T-cell (primary cell): ENCODE data around the gene SPTSSA. TPM values are rescaled to one million over a fixed set of nuclear protein-coding genes. Genes with fewer than 3 reads are reported as not detected.
"Not testable (repeated sequence)": the region's sequence is repeated elsewhere in the genome, so short reads cannot be mapped to it uniquely, and the experiment has no call there.

ENCODE experiments used
- ATAC-seq, 4 experiments: fragments of 200-7000 bp in 3 of 4; fragments of 150-1000 bp in 1 of 4; cut with Tn5 transposase; replicated peaks in 1 of 4; 1 replicate in 3 of 4; 2 replicates in 1 of 4; pipeline ENCODE4 v1.10.0; 2021; ENCODE audit warnings: moderate library complexity in 3 of 4, mild to moderate bottlenecking in 2 of 4, moderate number of reproducible peaks in 1 of 4
- CTCF ChIA-PET, 2 donors: fragments of 300-600 bp; sonication (Branson Sonifier 250); formaldehyde crosslinking; loops; one replicate each; lab custom pipeline; 2022; ENCODE audit warnings: antibody characterized with exemption in 2 of 2; lab: Charles Lee
- POLR2A ChIA-PET, 2 donors: fragments of 300-600 bp; sonication (Branson Sonifier 250); formaldehyde crosslinking; loops; one replicate each; lab custom pipeline; 2022; ENCODE audit warnings: antibody characterized with exemption in 2 of 2; lab: Charles Lee
- DNase-seq, 35 experiments: peaks; one replicate each; pipeline versions ENCODE4 v3.0.0 to v3.0.0-alpha.2; 2013 to 2023
- H3K27ac ChIP-seq: one replicate; pipeline ENCODE4 v1.5.1; 2013; ENCODE audit warnings: low read length
- H3K27me3 ChIP-seq, 2 experiments: replicated peaks in 1 of 2; 1 replicate in 1 of 2; 2 replicates in 1 of 2; pipeline versions ENCODE4 v1.6.1 to v1.7.0; 2013; ENCODE audit warnings: low read length in 1 of 2, mixed read lengths in 1 of 2; ENCODE audit not compliant: control insufficient read depth in 2 of 2, insufficient read depth in 2 of 2; ENCODE audit errors: extremely low read depth in 1 of 2
- H3K36me3 ChIP-seq, 2 donors: 1 replicate in 1 of 2; 2 replicates in 1 of 2; pipeline versions ENCODE4 v1.6.1 to v1.7.0; 2013; ENCODE audit warnings: low read length in 1 of 2; ENCODE audit not compliant: control insufficient read depth in 2 of 2, insufficient read depth in 1 of 2; ENCODE audit errors: extremely low read depth in 1 of 2
- H3K4me1 ChIP-seq, 2 experiments: 1 replicate in 1 of 2; 2 replicates in 1 of 2; pipeline versions ENCODE4 v1.6.1 to v1.7.0; 2013; ENCODE audit warnings: low read length in 2 of 2, mixed read lengths in 1 of 2; ENCODE audit not compliant: insufficient read depth in 2 of 2, control insufficient read depth in 1 of 2; ENCODE audit errors: extremely low read depth in 1 of 2
- H3K4me3 ChIP-seq, 2 donors: 1 replicate in 1 of 2; 2 replicates in 1 of 2; pipeline versions ENCODE4 v1.5.1 to v1.7.0; 2013; ENCODE audit warnings: mild to moderate bottlenecking in 2 of 2, low read length in 1 of 2, moderate library complexity in 1 of 2; ENCODE audit not compliant: control insufficient read depth in 1 of 2; ENCODE audit errors: extremely low read depth in 1 of 2
- H3K9me3 ChIP-seq: 2 replicates; pipeline ENCODE4 v1.7.0; 2013
- H3K27ac Mint-ChIP-seq, 2 donors: one replicate each; pipeline ENCODE4 v1.8.0; 2020 to 2021; ENCODE audit warnings: mild to moderate bottlenecking in 2 of 2, mixed read lengths in 2 of 2
- H3K27me3 Mint-ChIP-seq, 2 donors: one replicate each; pipeline ENCODE4 v1.8.0; 2021 to 2022; ENCODE audit warnings: mixed read lengths in 2 of 2
- H3K36me3 Mint-ChIP-seq: one replicate; pipeline ENCODE4 v1.8.0; 2021; ENCODE audit warnings: mixed read lengths
- H3K4me1 Mint-ChIP-seq, 3 donors: one replicate each; pipeline ENCODE4 v1.8.0; 2020 to 2022; ENCODE audit warnings: mixed read lengths in 3 of 3, mild to moderate bottlenecking in 1 of 3
- H3K4me3 Mint-ChIP-seq, 3 donors: one replicate each; pipeline ENCODE4 v1.8.0; 2020 to 2022; ENCODE audit warnings: mild to moderate bottlenecking in 3 of 3, mixed read lengths in 3 of 3, moderate library complexity in 3 of 3
- H3K9me3 Mint-ChIP-seq, 3 donors: one replicate each; pipeline ENCODE4 v1.8.0; 2020 to 2022; ENCODE audit warnings: mixed read lengths in 3 of 3
- WGBS: methylation state at CpG from one replicate; pipeline ENCODE4 v1.1.5; 2013; ENCODE audit warnings: missing lambda C conversion rate; ENCODE audit not compliant: insufficient coverage; 5-methylcytosine and 5-hydroxymethylcytosine counted together
- total RNA-seq, 35 experiments: library from RNA in 6 of 35; stranded (reverse) in 6 of 35; fragments of 120-200 nt in 1 of 35; gene quantifications; one replicate each; pipeline versions ENCODE4 v1.2.1 to v1.2.4 and lab custom pipeline; 2013 to 2026

SPTSSA gene
- total RNA-seq, 5 donors from 2014 or later (not counting 1 experiment from before 2014, with no cell fraction given), result 2.0 to 3.8 (median 2.9) TPM

GRCh38 chr14:34404416-34404815, 57.6 kb downstream of the SPTSSA start:
- Mint-ChIP-seq H3K4me3 (no peak overlapping the region), H3K27ac (no peak overlapping the region)
- WGBS, result 0% methylated on average over 1 of the region's 2 CpGs

GRCh38 chr14:34403646-34404045, 58.4 kb downstream of the SPTSSA start:
- Mint-ChIP-seq H3K27me3 (peaks cover 5 to 8% of the 10 kb centered on the region in 2 donors), H3K4me1 (no peaks in the 10 kb centered on the region)
- no CpG with 5 or more reads among the region's 5 CpGs for WGBS

More at GRCh38 chr14:34404416-34404815, 57.6 kb downstream of the SPTSSA start:
- H3K4me1 ChIP-seq, result no peaks in the 10 kb centered on the region
- CTCF ChIA-PET, result no interaction called here
- Mint-ChIP-seq H3K9me3 (peaks cover 4 to 13% (median 4%) of the 10 kb centered on the region in 3 donors), H3K4me1 (no peaks in the 10 kb centered on the region), H3K27me3 (peaks cover 5 to 8% of the 10 kb centered on the region in 2 donors), H3K36me3 (no peaks in the 10 kb centered on the region)
- H3K27me3 ChIP-seq, result no peaks in the 10 kb centered on the region
- no peak overlapping the region for H3K4me3 ChIP-seq
- no peaks in the 10 kb centered on the region for H3K36me3 ChIP-seq
- DNase-seq, result no peak
- H3K27ac ChIP-seq, result no peak overlapping the region
- no peak for ATAC-seq
- POLR2A ChIA-PET, result no interaction called here
- no peaks in the 10 kb centered on the region for H3K9me3 ChIP-seq

GRCh38 chr14:34398024-34398423, 64.0 kb downstream of the SPTSSA start:
- no peaks in the 10 kb centered on the region for H3K36me3 Mint-ChIP-seq
- H3K4me1 Mint-ChIP-seq, result no peaks in the 10 kb centered on the region
- H3K9me3 Mint-ChIP-seq, result no peaks in the 10 kb centered on the region
- DNase-seq, result no peak
- CTCF ChIA-PET, result no interaction called here
- no peaks in the 10 kb centered on the region for H3K9me3 ChIP-seq
- H3K27me3 Mint-ChIP-seq, result peaks cover 13% of the 10 kb centered on the region in 2 donors
- no peak overlapping the region for H3K27ac ChIP-seq
- no peaks in the 10 kb centered on the region for H3K4me1 ChIP-seq
- POLR2A ChIA-PET, result no interaction called here
- H3K27me3 ChIP-seq, result no peaks in the 10 kb centered on the region
- 38% methylated on average over 2 of the region's 3 CpGs for WGBS
- no peaks in the 10 kb centered on the region for H3K36me3 ChIP-seq
- ATAC-seq, result no peak
- H3K27ac Mint-ChIP-seq, result no peak overlapping the region
- H3K4me3 Mint-ChIP-seq, result no peak overlapping the region
- H3K4me3 ChIP-seq, result no peak overlapping the region

More at GRCh38 chr14:34403646-34404045, 58.4 kb downstream of the SPTSSA start:
- Histone ChIP-seq H3K9me3 (no peaks in the 10 kb centered on the region), H3K4me3 (no peak overlapping the region), H3K27ac (no peak overlapping the region), H3K27me3 (no peaks in the 10 kb centered on the region), H3K4me1 (no peaks in the 10 kb centered on the region), H3K36me3 (no peaks in the 10 kb centered on the region)
- CTCF ChIA-PET, result interaction anchor here in 1 of 2 donors (0.6 kb wide), 1 partner anchor 8 kb away, joined by 6 read pairs; no protein-coding TSS in a partner anchor
- no peak for DNase-seq
- H3K27ac Mint-ChIP-seq, result no peak overlapping the region
- H3K36me3 Mint-ChIP-seq, result no peaks in the 10 kb centered on the region
- H3K9me3 Mint-ChIP-seq, result peaks cover 0 to 9% (median 4%) of the 10 kb centered on the region in 3 donors
- no peak overlapping the region for H3K4me3 Mint-ChIP-seq
- POLR2A ChIA-PET, result no interaction called here
- ATAC-seq, result no peak

GRCh38 chr14:34387974-34388516, 74.0 kb downstream of the SPTSSA start:
- WGBS, result 50% methylated on average over 1 of the region's 4 CpGs
- DNase-seq (no peak), ATAC-seq (no peak)
- Mint-ChIP-seq H3K27me3 (peaks cover 40 to 47% of the 10 kb centered on the region in 2 donors), H3K36me3 (no peaks in the 10 kb centered on the region), H3K9me3 (peaks cover 4 to 5% (median 5%) of the 10 kb centered on the region in 3 donors), H3K4me3 (no peak overlapping the region), H3K27ac (no peak overlapping the region), H3K4me1 (no peaks in the 10 kb centered on the region)
- Histone ChIP-seq H3K27me3 (peaks cover 0 to 29% of the 10 kb centered on the region in 2 experiments), H3K36me3 (no peaks in the 10 kb centered on the region), H3K9me3 (no peaks in the 10 kb centered on the region), H3K27ac (no peak overlapping the region), H3K4me3 (no peak overlapping the region), H3K4me1 (no peaks in the 10 kb centered on the region)
- CTCF ChIA-PET, result no interaction called here
- POLR2A ChIA-PET, result no interaction called here

- Histone ChIP-seq H3K4me1 (no peaks in the 10 kb centered on the region), H3K4me3 (no peak overlapping the region), H3K9me3 (no peaks in the 10 kb centered on the region), H3K27me3 (peaks cover 0 to 26% of the 10 kb centered on the region in 2 experiments), H3K36me3 (no peaks in the 10 kb centered on the region), H3K27ac (no peak overlapping the region)
- H3K9me3 Mint-ChIP-seq, result peaks cover 0 to 5% (median 4%) of the 10 kb centered on the region in 3 donors
- DNase-seq (no peak), ATAC-seq (no peak)
- POLR2A ChIA-PET, result interaction anchor here in 1 of 2 donors (0.5 kb wide), 1 partner anchor 137 kb away, joined by 9 read pairs; no protein-coding TSS in a partner anchor
- H3K36me3 Mint-ChIP-seq, result no peaks in the 10 kb centered on the region
- CTCF ChIA-PET, result no interaction called here
- H3K4me3 Mint-ChIP-seq, result no peak overlapping the region
- no peak overlapping the region for H3K27ac Mint-ChIP-seq
- no peaks in the 10 kb centered on the region for H3K4me1 Mint-ChIP-seq
- WGBS, result 82% methylated on average over 2 of the region's 5 CpGs
- H3K27me3 Mint-ChIP-seq, result peaks cover 33 to 38% of the 10 kb centered on the region in 2 donors
Measured at GRCh38 chr14:34386865-34387485, 75.1 kb downstream of the SPTSSA start.

GRCh38 chr14:34385881-34386280, 76.2 kb downstream of the SPTSSA start:
- H3K4me1 Mint-ChIP-seq, H3K4me3 Mint-ChIP-seq, ATAC-seq, H3K9me3 ChIP-seq, H3K27ac Mint-ChIP-seq, H3K27ac ChIP-seq, H3K4me1 ChIP-seq, H3K9me3 Mint-ChIP-seq, CTCF ChIA-PET, H3K4me3 ChIP-seq, DNase-seq, POLR2A ChIA-PET, H3K36me3 ChIP-seq, H3K36me3 Mint-ChIP-seq: not testable (repeated sequence)
- peaks cover 0 to 22% of the 10 kb centered on the region in 2 experiments for H3K27me3 ChIP-seq
- H3K27me3 Mint-ChIP-seq, result peaks cover 33 to 38% of the 10 kb centered on the region in 2 donors
